C4-2B (cell line): ENCODE measurements around the gene P3H4.
A peak's percentile ranks its signal among the peaks of the same experiment; 100 is the strongest.

ENCODE experiments used
- ZFX ChIP-seq: fragments of 450-650 bp; IDR thresholded peaks from 2 replicates; pipeline ENCODE4 v1.6.1; 2017
- TF ChIP-seq, protein P1 (sequence below): fragments of 450-650 bp; conservative IDR thresholded peaks from 2 replicates; pipeline ENCODE4 v1.5.1; 2017; ENCODE audit warnings: mild to moderate bottlenecking

DNA sequence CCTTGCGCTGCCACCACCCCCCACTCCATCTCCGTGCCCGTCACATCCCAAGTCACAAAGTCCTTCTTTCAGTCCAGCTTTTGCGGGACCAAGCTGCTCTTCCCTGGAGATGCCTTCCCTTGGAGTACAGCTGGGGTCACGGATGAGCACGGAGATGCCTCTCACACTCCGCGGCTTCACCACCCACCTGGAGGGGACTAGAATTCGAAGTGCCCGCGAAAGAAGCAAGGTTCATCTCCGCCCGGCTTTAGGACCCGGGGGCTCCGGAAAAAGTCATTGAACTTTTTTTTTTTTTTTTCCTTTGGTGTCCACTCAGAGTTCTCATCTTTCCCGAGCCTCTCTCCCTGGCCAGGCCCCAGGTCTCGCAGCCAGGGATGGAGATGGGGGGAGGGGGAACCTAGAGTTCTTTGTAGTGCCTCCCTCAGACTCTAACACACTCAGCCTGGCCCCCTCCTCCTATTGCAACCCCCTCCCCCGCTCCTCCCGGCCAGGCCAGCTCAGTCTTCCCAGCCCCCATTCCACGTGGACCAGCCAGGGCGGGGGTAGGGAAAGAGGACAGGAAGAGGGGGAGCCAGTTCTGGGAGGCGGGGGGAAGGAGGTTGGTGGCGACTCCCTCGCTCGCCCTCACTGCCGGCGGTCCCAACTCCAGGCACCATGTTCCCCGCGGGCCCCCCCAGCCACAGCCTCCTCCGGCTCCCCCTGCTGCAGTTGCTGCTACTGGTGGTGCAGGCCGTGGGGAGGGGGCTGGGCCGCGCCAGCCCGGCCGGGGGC lies 817 bp upstream of the P3H4 start, which contains the start of gene FKBP10:
- TF ChIP-seq, protein P1, sequence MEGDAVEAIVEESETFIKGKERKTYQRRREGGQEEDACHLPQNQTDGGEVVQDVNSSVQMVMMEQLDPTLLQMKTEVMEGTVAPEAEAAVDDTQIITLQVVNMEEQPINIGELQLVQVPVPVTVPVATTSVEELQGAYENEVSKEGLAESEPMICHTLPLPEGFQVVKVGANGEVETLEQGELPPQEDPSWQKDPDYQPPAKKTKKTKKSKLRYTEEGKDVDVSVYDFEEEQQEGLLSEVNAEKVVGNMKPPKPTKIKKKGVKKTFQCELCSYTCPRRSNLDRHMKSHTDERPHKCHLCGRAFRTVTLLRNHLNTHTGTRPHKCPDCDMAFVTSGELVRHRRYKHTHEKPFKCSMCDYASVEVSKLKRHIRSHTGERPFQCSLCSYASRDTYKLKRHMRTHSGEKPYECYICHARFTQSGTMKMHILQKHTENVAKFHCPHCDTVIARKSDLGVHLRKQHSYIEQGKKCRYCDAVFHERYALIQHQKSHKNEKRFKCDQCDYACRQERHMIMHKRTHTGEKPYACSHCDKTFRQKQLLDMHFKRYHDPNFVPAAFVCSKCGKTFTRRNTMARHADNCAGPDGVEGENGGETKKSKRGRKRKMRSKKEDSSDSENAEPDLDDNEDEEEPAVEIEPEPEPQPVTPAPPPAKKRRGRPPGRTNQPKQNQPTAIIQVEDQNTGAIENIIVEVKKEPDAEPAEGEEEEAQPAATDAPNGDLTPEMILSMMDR = no peak
- peak; percentile 42; the same call in 1 of the 2 replicates for TF ChIP-seq ZFX
